CD4-positive, CD25-positive, alpha-beta regulatory T cell (primary cell): ENCODE results near the gene DENND2A. TPM values are rescaled to one million over a fixed set of nuclear protein-coding genes. Genes with fewer than 3 reads are reported as not detected.

Source experiments
- ATAC-seq, 2 donors: fragments of 150-1000 bp; cut with Tn5 transposase; one replicate each; pipeline ENCODE4 v1.10.0; 2021; ENCODE audit warnings: low read depth in 2 of 2, moderate number of reproducible peaks in 2 of 2, moderate library complexity in 1 of 2
- DNase-seq, 3 donors: peaks; one replicate each; pipeline versions ENCODE4 v3.0.0 to v3.0.0-alpha.2; 2012 to 2022; ENCODE audit warnings: mixed read lengths in 1 of 3
- H3K27ac ChIP-seq: one replicate; pipeline ENCODE4 v1.7.0; 2013; ENCODE audit warnings: mild to moderate bottlenecking, low read length; ENCODE audit not compliant: insufficient read depth, poor library complexity, severe bottlenecking
- H3K27me3 ChIP-seq: one replicate; pipeline ENCODE4 v1.7.0; 2013; ENCODE audit warnings: low read length; ENCODE audit not compliant: control insufficient read depth, insufficient read depth
- H3K36me3 ChIP-seq: one replicate; pipeline ENCODE4 v1.7.0; 2013; ENCODE audit warnings: mild to moderate bottlenecking, low read length, moderate library complexity; ENCODE audit not compliant: control insufficient read depth, insufficient read depth
- H3K4me1 ChIP-seq: 2 replicates; pipeline ENCODE4 v1.7.0; 2013; ENCODE audit warnings: mild to moderate bottlenecking, low read length; ENCODE audit not compliant: insufficient read depth, control insufficient read depth, poor library complexity, severe bottlenecking
- H3K4me3 ChIP-seq: one replicate; pipeline ENCODE4 v1.7.0; 2013; ENCODE audit warnings: low read depth, mild to moderate bottlenecking, low read length, moderate library complexity
- H3K9me3 ChIP-seq, 2 experiments: 1 replicate in 1 of 2; 2 replicates in 1 of 2; pipeline ENCODE4 v1.7.0; 2013; ENCODE audit warnings: low read length in 2 of 2, mild to moderate bottlenecking in 1 of 2, moderate library complexity in 1 of 2; ENCODE audit not compliant: control insufficient read depth in 2 of 2
- H3K27ac Mint-ChIP-seq, 3 donors: one replicate each; pipeline ENCODE4 v1.8.0; 2020 to 2022; ENCODE audit warnings: mild to moderate bottlenecking in 3 of 3, mixed read lengths in 3 of 3, moderate library complexity in 2 of 3
- H3K27me3 Mint-ChIP-seq: one replicate; pipeline ENCODE4 v1.8.0; 2022; ENCODE audit warnings: mild to moderate bottlenecking, mixed read lengths
- H3K36me3 Mint-ChIP-seq: one replicate; pipeline ENCODE4 v1.8.0; 2020; ENCODE audit warnings: mixed read lengths
- H3K4me1 Mint-ChIP-seq, 4 donors: one replicate each; pipeline ENCODE4 v1.8.0; 2020 to 2022; ENCODE audit warnings: mixed read lengths in 4 of 4, mild to moderate bottlenecking in 1 of 4
- H3K4me3 Mint-ChIP-seq, 4 donors: one replicate each; pipeline ENCODE4 v1.8.0; 2020 to 2022; ENCODE audit warnings: mild to moderate bottlenecking in 4 of 4, mixed read lengths in 4 of 4, moderate library complexity in 3 of 4
- H3K9me3 Mint-ChIP-seq, 7 donors: one replicate each; pipeline ENCODE4 v1.8.0; 2020 to 2022; ENCODE audit warnings: mixed read lengths in 7 of 7, mild to moderate bottlenecking in 3 of 7, moderate library complexity in 2 of 7
- polyA plus RNA-seq, 4 donors: library from polyadenylated mRNA; unstranded; fragments of 300-500 nt; fragmentation: Illumina TruSeq; gene quantifications; one replicate each; pipeline ENCODE4 v1.2.3, GENCODE V29; 2021
- total RNA-seq: library from RNA; stranded (reverse); gene quantifications from one replicate; pipeline ENCODE4 v1.2.3, GENCODE V29; 2022

DENND2A gene
- total and polyA plus RNA-seq, 5 donors from 2014 or later, result not detected

GRCh38 chr7:140659856-140660255 lies 19.2 kb upstream of the DENND2A start:
- peaks cover 8% of the 10 kb centered on the region for H3K4me1 ChIP-seq
- Mint-ChIP-seq H3K27ac (no peak overlapping the region), H3K4me3 (no peak overlapping the region), H3K36me3 (no peaks in the 10 kb centered on the region), H3K4me1 (peaks cover 0 to 16% (median 12%) of the 10 kb centered on the region in 4 donors), H3K27me3 (peaks cover 37% of the 10 kb centered on the region), H3K9me3 (peaks cover 0 to 3% (median 0%) of the 10 kb centered on the region in 7 donors)
- H3K27ac ChIP-seq, result no peak overlapping the region
- ATAC-seq, result no peak
- no peaks in the 10 kb centered on the region for H3K36me3 ChIP-seq
- H3K9me3 ChIP-seq, result no peaks in the 10 kb centered on the region
- H3K4me3 ChIP-seq, result no peak overlapping the region
- DNase-seq, result no peak
- no peaks in the 10 kb centered on the region for H3K27me3 ChIP-seq

GRCh38 chr7:140657891-140658290 lies 17.3 kb upstream of the DENND2A start:
- Mint-ChIP-seq H3K9me3 (peaks cover 0 to 2% (median 0%) of the 10 kb centered on the region in 7 donors), H3K4me1 (peaks cover 5 to 20% (median 17%) of the 10 kb centered on the region in 4 donors), H3K4me3 (no peak overlapping the region), H3K27me3 (peaks cover 35% of the 10 kb centered on the region), H3K36me3 (no peaks in the 10 kb centered on the region), H3K27ac (no peak overlapping the region)
- peaks cover 8% of the 10 kb centered on the region for H3K4me1 ChIP-seq
- H3K27me3 ChIP-seq, result no peaks in the 10 kb centered on the region
- DNase-seq (no peak), ATAC-seq (no peak)
- H3K9me3 ChIP-seq, result no peaks in the 10 kb centered on the region
- H3K4me3 ChIP-seq, result no peak overlapping the region
- no peak overlapping the region for H3K27ac ChIP-seq
- H3K36me3 ChIP-seq, result no peaks in the 10 kb centered on the region

DNA sequence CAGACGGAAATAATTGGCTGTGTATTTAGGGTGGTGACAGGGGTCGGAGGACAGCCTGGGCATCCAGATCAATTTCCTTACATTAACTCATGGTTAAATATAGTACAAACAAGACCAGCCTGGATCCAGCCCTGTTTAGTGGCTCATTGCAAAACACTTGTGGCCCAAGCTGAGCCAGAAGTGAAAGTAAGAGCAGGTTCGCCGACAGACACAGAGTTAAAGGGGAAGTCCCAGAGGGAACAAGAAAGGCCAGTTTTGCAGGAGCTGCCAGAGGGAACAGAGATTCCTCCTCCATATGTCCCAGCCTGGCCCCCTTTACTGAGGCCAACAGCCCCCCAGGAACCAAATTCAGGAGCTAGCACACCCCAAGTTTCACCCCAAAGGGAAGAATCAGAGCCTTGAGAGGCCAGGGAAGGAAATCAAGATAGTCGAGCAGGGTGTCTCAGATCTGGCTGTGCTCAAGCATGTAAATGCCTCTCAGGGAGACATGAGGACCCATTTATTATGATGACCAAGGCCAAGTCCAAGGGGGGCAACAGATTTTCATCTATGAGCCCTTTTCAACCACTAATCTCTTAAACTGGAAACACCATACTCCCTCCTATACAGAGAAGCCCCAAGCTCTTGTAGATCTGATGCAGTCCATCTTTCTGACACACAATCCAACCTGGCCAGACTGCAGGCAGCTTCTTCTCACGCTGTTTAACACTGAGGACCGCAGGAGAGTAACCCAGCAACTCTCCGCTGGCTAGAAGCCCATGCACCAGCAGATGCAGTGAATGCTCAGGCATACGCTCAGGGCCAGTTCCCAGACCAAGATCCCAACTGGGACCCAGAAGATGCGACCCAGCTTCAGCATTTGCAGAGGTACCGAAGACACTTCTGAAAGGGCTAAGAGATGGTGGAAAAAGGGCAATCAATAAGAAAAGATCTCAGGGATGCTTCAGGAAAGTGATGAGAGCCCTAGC lies 16.2 kb upstream of the DENND2A start:
- Mint-ChIP-seq H3K4me3 (peak overlapping the region; percentile 5 to 91 (median 82)), H3K9me3 (peaks cover 0 to 2% (median 0%) of the 10 kb centered on the region in 7 donors), H3K27ac (peak overlapping the region; percentile 79 to 96 (median 92)), H3K36me3 (no peaks in the 10 kb centered on the region), H3K27me3 (peaks cover 37% of the 10 kb centered on the region), H3K4me1 (peaks cover 5 to 20% (median 17%) of the 10 kb centered on the region in 4 donors)
- Histone ChIP-seq H3K4me1 (peaks cover 8% of the 10 kb centered on the region), H3K9me3 (no peaks in the 10 kb centered on the region), H3K4me3 (peak overlapping the region; percentile 51), H3K36me3 (no peaks in the 10 kb centered on the region), H3K27ac (no peak overlapping the region), H3K27me3 (no peaks in the 10 kb centered on the region)
- ATAC-seq, result peak; percentile 71
- DNase-seq, result peak in 1 of 3 donors; percentile 76

GRCh38 chr7:140655511-140656408 lies 15.1 kb upstream of the DENND2A start:
- DNase-seq, result no peak
- peak overlapping the region; percentile 79 to 96 (median 92) for H3K27ac Mint-ChIP-seq

GRCh38 chr7:140654661-140655060 lies 14.0 kb upstream of the DENND2A start:
- H3K9me3 Mint-ChIP-seq, result peaks cover 0 to 2% (median 0%) of the 10 kb centered on the region in 7 donors
- no peak overlapping the region for H3K27ac Mint-ChIP-seq
- no peak for DNase-seq
- Histone ChIP-seq H3K36me3 (no peaks in the 10 kb centered on the region), H3K27me3 (no peaks in the 10 kb centered on the region), H3K4me3 (no peak overlapping the region), H3K4me1 (peaks cover 8% of the 10 kb centered on the region), H3K9me3 (no peaks in the 10 kb centered on the region), H3K27ac (no peak overlapping the region)
- H3K4me1 Mint-ChIP-seq, result peaks cover 5 to 20% (median 17%) of the 10 kb centered on the region in 4 donors
- H3K4me3 Mint-ChIP-seq, result no peak overlapping the region
- peaks cover 33% of the 10 kb centered on the region for H3K27me3 Mint-ChIP-seq
- ATAC-seq, result no peak
- no peaks in the 10 kb centered on the region for H3K36me3 Mint-ChIP-seq

More at GRCh38 chr7:140655511-140656408, 15.1 kb upstream of the DENND2A start:
- peaks cover 8% of the 10 kb centered on the region for H3K4me1 ChIP-seq
- H3K4me1 Mint-ChIP-seq, result peaks cover 5 to 20% (median 17%) of the 10 kb centered on the region in 4 donors
- no peak overlapping the region for H3K27ac ChIP-seq
- H3K9me3 ChIP-seq, result no peaks in the 10 kb centered on the region
- ATAC-seq, result no peak
- H3K9me3 Mint-ChIP-seq, result peaks cover 0 to 2% (median 0%) of the 10 kb centered on the region in 7 donors
- H3K4me3 ChIP-seq, result peak overlapping the region; percentile 51
- no peaks in the 10 kb centered on the region for H3K27me3 ChIP-seq
- no peaks in the 10 kb centered on the region for H3K36me3 ChIP-seq
- H3K27me3 Mint-ChIP-seq, result peaks cover 35% of the 10 kb centered on the region
- no peaks in the 10 kb centered on the region for H3K36me3 Mint-ChIP-seq
- peak overlapping the region in 2 of 4 donors; percentile 81 to 91 for H3K4me3 Mint-ChIP-seq

DNA sequence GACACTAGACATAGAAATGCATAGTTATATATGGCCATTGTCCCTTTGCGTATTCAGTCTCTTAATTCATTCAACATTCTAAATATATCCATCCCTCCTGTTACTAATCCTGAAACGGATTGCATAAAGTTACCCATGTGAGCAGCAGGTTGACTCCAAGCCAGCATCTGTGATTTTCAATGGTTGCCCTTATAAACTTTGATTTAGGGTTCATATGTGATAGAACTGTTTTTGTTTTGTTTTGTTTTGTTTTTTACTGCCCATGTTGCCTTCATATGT lies 13.4 kb upstream of the DENND2A start:
- Mint-ChIP-seq H3K27me3 (peaks cover 33% of the 10 kb centered on the region), H3K27ac (no peak overlapping the region), H3K4me1 (peaks cover 5 to 20% (median 17%) of the 10 kb centered on the region in 4 donors), H3K4me3 (no peak overlapping the region), H3K36me3 (no peaks in the 10 kb centered on the region), H3K9me3 (peaks cover 0 to 2% (median 0%) of the 10 kb centered on the region in 7 donors)
- H3K36me3 ChIP-seq, result no peaks in the 10 kb centered on the region
- H3K27ac ChIP-seq, result no peak overlapping the region
- DNase-seq, result no peak
- peaks cover 8% of the 10 kb centered on the region for H3K4me1 ChIP-seq
- ATAC-seq, result no peak
- no peaks in the 10 kb centered on the region for H3K27me3 ChIP-seq
- H3K9me3 ChIP-seq, result no peaks in the 10 kb centered on the region
- H3K4me3 ChIP-seq, result no peak overlapping the region

DNA sequence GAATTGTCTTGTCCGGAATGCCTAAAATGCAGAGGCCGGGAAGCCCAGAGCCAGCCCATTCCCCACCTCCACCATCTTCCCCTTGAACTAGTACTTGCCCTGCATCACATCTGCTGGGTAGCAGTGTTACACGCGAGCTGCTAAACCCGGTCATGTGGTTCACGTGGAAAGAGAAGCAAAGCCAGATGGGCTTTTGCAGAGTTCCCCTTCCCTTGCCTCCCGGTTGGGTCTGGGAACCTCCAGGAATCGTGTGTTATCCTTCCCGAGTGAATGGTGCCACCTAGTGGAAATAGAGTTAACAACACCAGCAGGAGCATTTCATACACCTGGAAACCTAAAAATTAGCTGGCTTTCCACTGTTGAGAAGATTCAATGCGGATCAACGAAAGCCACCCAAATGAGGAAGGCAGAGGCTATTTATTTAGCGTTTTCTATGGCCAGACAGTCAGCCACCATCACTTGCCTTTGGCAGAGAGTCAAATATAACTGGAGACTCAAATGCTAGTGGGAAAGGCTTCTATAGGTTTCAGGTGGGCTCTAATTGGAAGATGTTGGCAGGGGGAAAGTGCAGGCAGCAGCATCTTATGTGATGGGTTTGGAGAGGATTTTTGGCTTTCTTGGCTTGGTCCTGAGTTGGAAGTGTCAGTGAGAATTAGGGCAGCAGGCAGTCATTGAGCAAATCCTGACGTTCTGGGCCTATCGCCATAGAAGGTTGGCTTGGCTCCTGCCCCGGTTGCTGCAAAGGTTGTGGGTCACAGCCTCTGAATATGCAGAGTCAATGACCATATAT lies 12.9 kb upstream of the DENND2A start:
- H3K36me3 Mint-ChIP-seq, result no peaks in the 10 kb centered on the region
- H3K27ac Mint-ChIP-seq, result peak overlapping the region in 1 of 3 donors; percentile 16
- peak; percentile 5 to 40 (median 38) for DNase-seq
- no peak overlapping the region for H3K4me3 Mint-ChIP-seq
- no peaks in the 10 kb centered on the region for H3K9me3 ChIP-seq
- ATAC-seq, result no peak
- peaks cover 8% of the 10 kb centered on the region for H3K4me1 ChIP-seq
- peaks cover 0 to 2% (median 0%) of the 10 kb centered on the region in 7 donors for H3K9me3 Mint-ChIP-seq
- H3K27me3 Mint-ChIP-seq, result peaks cover 33% of the 10 kb centered on the region
- H3K27ac ChIP-seq, result no peak overlapping the region
- H3K4me3 ChIP-seq, result no peak overlapping the region
- H3K36me3 ChIP-seq, result no peaks in the 10 kb centered on the region
- no peaks in the 10 kb centered on the region for H3K27me3 ChIP-seq
- H3K4me1 Mint-ChIP-seq, result peaks cover 5 to 20% (median 17%) of the 10 kb centered on the region in 4 donors
